Raji (cell line): ENCODE data around the gene GPHA2.

Experiments
- POLR2A ChIP-seq: IDR thresholded peaks from 2 replicates; pipeline ENCODE4 v1.6.1; 2011; ENCODE audit warnings: low read depth, low read length, control low read depth; ENCODE audit not compliant: insufficient read depth

Gene GPHA2

GRCh38 chr11:64919627-64920026, 16.1 kb downstream of the GPHA2 start:
- no peak for TF ChIP-seq POLR2A

- TF ChIP-seq POLR2A = no peak
Observed at GRCh38 chr11:64918017-64918416, 17.7 kb downstream of the GPHA2 start.

GRCh38 chr11:64917663-64917995, 18.1 kb downstream of the GPHA2 start:
- TF ChIP-seq POLR2A = no peak

GRCh38 chr11:64916775-64917662, 18.7 kb downstream of the GPHA2 start, which contains the start of gene ATG2A:
TSS of gene ATG2A (minus strand) at chr11:64917209. CDS start at chr11:64917135, 74 bp downstream.
- peak; percentile 79 for TF ChIP-seq POLR2A

GRCh38 chr11:64916040-64916774, 19.5 kb downstream of the GPHA2 start:
- TF ChIP-seq POLR2A = peak; percentile 35; the same call in 1 of the 2 replicates

GRCh38 chr11:64915376-64915887, 20.3 kb downstream of the GPHA2 start:
- TF ChIP-seq POLR2A = no peak

GRCh38 chr11:64914123-64914522, 21.6 kb downstream of the GPHA2 start:
- TF ChIP-seq POLR2A = no peak

GRCh38 chr11:64913171-64913727, 22.4 kb downstream of the GPHA2 start:
- TF ChIP-seq POLR2A = no peak

GRCh38 chr11:64911689-64912088, 24.0 kb downstream of the GPHA2 start:
- no peak for TF ChIP-seq POLR2A

- no peak for TF ChIP-seq POLR2A
Observed at GRCh38 chr11:64911142-64911541, 24.6 kb downstream of the GPHA2 start.

- no peak for TF ChIP-seq POLR2A
Observed at GRCh38 chr11:64910451-64911093, 25.1 kb downstream of the GPHA2 start.

GRCh38 chr11:64909653-64910343, 25.9 kb downstream of the GPHA2 start:
- no peak for TF ChIP-seq POLR2A

GRCh38 chr11:64908766-64909165, 26.9 kb downstream of the GPHA2 start:
- no peak for TF ChIP-seq POLR2A

GRCh38 chr11:64906314-64906635, 29.4 kb downstream of the GPHA2 start:
- TF ChIP-seq POLR2A = no peak
